Endothelial cell of umbilical vein (primary cell): ENCODE data around the gene TMIE. TPM values are rescaled to one million over a fixed set of nuclear protein-coding genes. Genes with fewer than 3 reads are reported as not detected.

ENCODE experiments used
- BruUV-seq: library from RNA; stranded (reverse); fragments of 400-500 nt; replicated peaks from 2 replicates; lab custom pipeline; 2021; lab: Mats Ljungman, UMichigan
- CTCF ChIA-PET: fragments of 300-600, 350-600 bp; sonication (Branson Sonifier 250); formaldehyde crosslinking; loops from one replicate; lab custom pipeline; 2021; ENCODE audit warnings: antibody characterized with exemption, inconsistent platforms; lab: Charles Lee
- POLR2A ChIA-PET: fragments of 300-600, 350-600 bp; sonication (Branson Sonifier 250); formaldehyde crosslinking; loops from one replicate; lab custom pipeline; 2021; ENCODE audit warnings: antibody characterized with exemption, inconsistent platforms; lab: Charles Lee
- DNase-seq: peaks from one replicate; pipeline ENCODE4 v3.0.0-alpha.2; 2011; ENCODE audit warnings: low read depth, low spot score
- FAIRE-seq: peaks from 2 replicates; lab custom pipeline; 2011; peaks lifted over from hg19 to GRCh38; lab: Jason Lieb, UNC
- H2AFZ ChIP-seq: 2 replicates; pipeline ENCODE4 v1.6.0; 2012; ENCODE audit warnings: low read depth, low read length, control low read depth, inconsistent platforms
- H3K27ac ChIP-seq: 2 replicates; pipeline ENCODE4 v1.5.1; 2011; ENCODE audit warnings: low read depth, mild to moderate bottlenecking, control low read depth, low read length, moderate library complexity; ENCODE audit not compliant: insufficient read depth
- H3K27me3 ChIP-seq, 2 experiments: 2 replicates each; pipeline versions ENCODE4 v1.6.0 to v1.6.1; 2011; ENCODE audit warnings: low read length in 2 of 2, mixed read lengths in 1 of 2; ENCODE audit not compliant: control insufficient read depth in 2 of 2, insufficient read depth in 2 of 2
- H3K36me3 ChIP-seq, 2 experiments: 2 replicates in 1 of 2; 3 replicates in 1 of 2; pipeline ENCODE4 v1.5.1; 2011; ENCODE audit warnings: low read length in 2 of 2, mild to moderate bottlenecking in 1 of 2, moderate library complexity in 1 of 2; ENCODE audit not compliant: control insufficient read depth in 2 of 2, insufficient read depth in 2 of 2; ENCODE audit errors: extremely low read depth in 1 of 2
- H3K4me1 ChIP-seq: 3 replicates; pipeline ENCODE4 v1.5.1; 2011; ENCODE audit warnings: mild to moderate bottlenecking, low read length; ENCODE audit not compliant: control insufficient read depth, insufficient read depth; ENCODE audit errors: extremely low read depth
- H3K4me2 ChIP-seq: 2 replicates; pipeline ENCODE4 v1.6.1; 2011; ENCODE audit warnings: low read length, control low read depth, mixed read lengths; ENCODE audit not compliant: insufficient read depth
- H3K4me3 ChIP-seq, 3 experiments: fragments of 200-600 bp in 1 of 3; sonication (generic), shearing (Covaris generic) in 1 of 3; replicated peaks in 1 of 3; 2 replicates each; pipeline ENCODE4 v1.5.1; 2011 to 2016; ENCODE audit warnings: control low read depth in 3 of 3, low read length in 3 of 3, mild to moderate bottlenecking in 2 of 3, inconsistent platforms in 1 of 3, low read depth in 1 of 3, moderate library complexity in 1 of 3; ENCODE audit not compliant: insufficient read depth in 1 of 3
- H3K79me2 ChIP-seq: 2 replicates; pipeline ENCODE4 v1.6.0; 2012; ENCODE audit warnings: low read length, inconsistent platforms; ENCODE audit not compliant: control insufficient read depth, insufficient read depth
- H3K9ac ChIP-seq: replicated peaks from 2 replicates; pipeline ENCODE3; 2011; ENCODE audit warnings: low read length, control low read depth; ENCODE audit not compliant: insufficient read depth; ENCODE audit errors: extremely low read depth
- H3K9me1 ChIP-seq: replicated peaks from 3 replicates; pipeline ENCODE4 v1.6.0; 2011; ENCODE audit warnings: mild to moderate bottlenecking, low read length; ENCODE audit not compliant: control insufficient read depth, insufficient read depth; ENCODE audit errors: extremely low read depth
- H3K9me3 ChIP-seq: replicated peaks from 2 replicates; pipeline ENCODE4 v1.5.1; 2012; ENCODE audit warnings: low read length, inconsistent platforms; ENCODE audit not compliant: control insufficient read depth, insufficient read depth
- H4K20me1 ChIP-seq: replicated peaks from 2 replicates; pipeline ENCODE3; 2011; ENCODE audit warnings: mild to moderate bottlenecking, low read length; ENCODE audit not compliant: control insufficient read depth, insufficient read depth; ENCODE audit errors: extremely low read depth
- EZH2 ChIP-seq: IDR thresholded peaks from 2 replicates; pipeline ENCODE4 v1.6.1; 2012; ENCODE audit warnings: borderline replicate concordance, low read depth, mild to moderate bottlenecking, moderate library complexity, low read length, inconsistent platforms; ENCODE audit not compliant: severe bottlenecking
- FOS ChIP-seq: IDR thresholded peaks from 2 replicates; pipeline ENCODE4 v1.6.1; 2011; ENCODE audit warnings: mild to moderate bottlenecking, low read length, moderate library complexity, borderline replicate concordance; ENCODE audit not compliant: insufficient read depth
- GATA2 ChIP-seq: IDR thresholded peaks from 2 replicates; pipeline ENCODE4 v1.7.0; 2011; ENCODE audit warnings: low read depth, mild to moderate bottlenecking, moderate library complexity, mixed read lengths, low read length; ENCODE audit not compliant: insufficient read length, insufficient read depth
- POLR2AphosphoS5 ChIP-seq: IDR thresholded peaks from 2 replicates; pipeline ENCODE4 v1.6.1; 2012; ENCODE audit warnings: low read depth, mild to moderate bottlenecking, control low read depth, low read length, moderate library complexity; ENCODE audit not compliant: insufficient read depth
- dilution Hi-C: fragments of 300-500 bp; cut with MboI; formaldehyde crosslinking; loops from one replicate; pipeline ENCODE4 v1.15.0; 2019; ENCODE audit warnings: low sequenced_read_pairs; ENCODE audit not compliant: extremely low pct_ligation_motif_present
- intact Hi-C: fragments of 100-400 bp; cut with micrococcal nuclease; formaldehyde crosslinking; loops from one replicate; pipeline ENCODE4 v1.10.0; 2022
- polyA plus RNA-seq, 4 experiments: library from polyadenylated mRNA; depleted of rRNA in 3 of 4; stranded (reverse) in 3 of 4; unstranded in 1 of 4; fragments of >200 nt; gene quantifications; 2 replicates each; pipeline versions ENCODE4 v1.2.1 to v1.2.3, GENCODE V29; 2011 to 2012; ENCODE audit warnings: missing spikeins in 1 of 4
- total RNA-seq: library from RNA; stranded (reverse); gene quantifications from 2 replicates; pipeline ENCODE4 v1.2.3, GENCODE V29; 2021

The TMIE gene
- total and polyA plus RNA-seq, 2 donors (not counting 3 experiments of a cell fraction or from before 2014, with no cell fraction given), result 0.15 to 0.27 TPM

GRCh38 chr3:46666453-46666845, 34.7 kb upstream of the TMIE start:
- no peak for TF ChIP-seq FOS
- TF ChIP-seq POLR2AphosphoS5, result no peak
- TF ChIP-seq GATA2, result no peak
- no TSS peak for BruUV-seq
- CTCF ChIA-PET, result no interaction called here

GRCh38 chr3:46667061-46667621, 34.1 kb upstream of the TMIE start:
- Histone ChIP-seq H4K20me1 (no peaks in the 10 kb centered on the region), H3K36me3 (no peaks in the 10 kb centered on the region), H3K9ac (no peak overlapping the region), H3K9me3 (no peaks in the 10 kb centered on the region), H3K9me1 (no peaks in the 10 kb centered on the region), H3K4me3 (no peak overlapping the region), H3K4me2 (no peak overlapping the region), H3K27me3 (no peaks in the 10 kb centered on the region), H2AFZ (no peak overlapping the region), H3K27ac (no peak overlapping the region), H3K79me2 (no peaks in the 10 kb centered on the region), H3K4me1 (no peaks in the 10 kb centered on the region)
- TF ChIP-seq FOS (no peak), EZH2 (no peak)
- dilution Hi-C loops, result no loop called here
- no TSS peak for BruUV-seq
- no peak for FAIRE-seq
- ChIA-PET CTCF (no interaction called here), POLR2A (no interaction called here)
- DNase-seq, result no peak
- intact Hi-C loops, result no loop called here

More at GRCh38 chr3:46666453-46666845, 34.7 kb upstream of the TMIE start:
- H2AFZ ChIP-seq, result no peak overlapping the region
- H3K9ac ChIP-seq, result no peak overlapping the region
- H3K36me3 ChIP-seq, result no peaks in the 10 kb centered on the region
- POLR2A ChIA-PET, result no interaction called here
- H3K4me2 ChIP-seq, result no peak overlapping the region
- no peaks in the 10 kb centered on the region for H3K27me3 ChIP-seq
- no peak overlapping the region for H3K27ac ChIP-seq
- intact Hi-C loops, result no loop called here
- no peaks in the 10 kb centered on the region for H3K4me1 ChIP-seq
- H3K79me2 ChIP-seq, result no peaks in the 10 kb centered on the region
- H3K4me3 ChIP-seq, result no peak overlapping the region
- H3K9me3 ChIP-seq, result no peaks in the 10 kb centered on the region
- H3K9me1 ChIP-seq, result no peaks in the 10 kb centered on the region
- dilution Hi-C loops, result no loop called here
- FAIRE-seq (no peak), DNase-seq (no peak)
- no peaks in the 10 kb centered on the region for H4K20me1 ChIP-seq
